ENCODE results near the gene SHTN1. TPM values are rescaled to one million over a fixed set of nuclear protein-coding genes. Genes with fewer than 3 reads are reported as not detected.

The SHTN1 gene
- total and polyA plus RNA-seq, 10 of the 15 experiments (the other 5 are each of a cell fraction or from before 2014, with no cell fraction given): 0.79 to 4.0 (median 2.0) TPM

GRCh38 chr10:116925056-116925455 lies 79.9 kb downstream of the SHTN1 start:
- Histone ChIP-seq H3K27ac (ENCODE audit: control insufficient read depth, insufficient read depth) (no peak overlapping the region), H3K79me2 (ENCODE audit: control insufficient read depth, insufficient read depth, low read length) (no peaks in the 10 kb centered on the region), H3K27me3 (replicated peaks in 1 of 2; ENCODE audit: control insufficient read depth in 2 of 2, insufficient read depth in 2 of 2, low read length in 1 of 2) (no peaks in the 10 kb centered on the region), H3K9me3 (replicated peaks; ENCODE audit: control insufficient read depth, insufficient read depth, low read length) (no peaks in the 10 kb centered on the region), H3K4me3 (no peak overlapping the region), H3K4me2 (ENCODE audit: control insufficient read depth, insufficient read depth) (no peak overlapping the region), H3K9ac (ENCODE audit: control insufficient read depth, insufficient read depth, low read length) (no peak overlapping the region), H4K20me1 (ENCODE audit: control insufficient read depth, insufficient read depth) (no peaks in the 10 kb centered on the region), H3K4me1 (ENCODE audit: control insufficient read depth, insufficient read depth, low read length) (no peaks in the 10 kb centered on the region), H2AFZ (ENCODE audit: control insufficient read depth, low read depth, low read length) (no peak overlapping the region), H3K36me3 (ENCODE audit: control insufficient read depth in 2 of 2, insufficient read depth in 2 of 2, low read length in 1 of 2) (no peaks in the 10 kb centered on the region)
- no peak for TF ChIP-seq MXI1 (IDR thresholded peaks at IDR 0.05; ENCODE audit: low read depth, low read length)
- TF ChIP-seq MYB (IDR thresholded peaks at IDR 0.05; ENCODE audit: borderline replicate concordance, low read depth, low read length): no peak
- TF ChIP-seq SPI1 (IDR thresholded peaks at IDR 0.05; ENCODE audit: borderline replicate concordance, insufficient read depth, low read depth, low read length): no peak
- TF ChIP-seq HSF1 (IDR thresholded peaks at IDR 0.05; ENCODE audit: low read depth, low read length): no peak
- TF ChIP-seq IKZF2 (IDR thresholded peaks at IDR 0.05): no peak
- TF ChIP-seq RAD21 (IDR thresholded peaks at IDR 0.05; ENCODE audit: insufficient read depth, low read depth, low read length): no peak
- no peak for TF ChIP-seq MAX (IDR thresholded peaks at IDR 0.05; ENCODE audit: low read depth, low read length)
- TF ChIP-seq MEF2A (IDR thresholded peaks at IDR 0.05; ENCODE audit: insufficient read depth, low read depth, low read length): no peak
- TF ChIP-seq PML (IDR thresholded peaks at IDR 0.05; ENCODE audit: low read length): no peak
- TF ChIP-seq TBL1XR1 (IDR thresholded peaks at IDR 0.05; ENCODE audit: low read depth, low read length): no peak
- no peak for TF ChIP-seq ASH2L (IDR thresholded peaks at IDR 0.05; ENCODE audit: borderline replicate concordance, low read depth)
- TF ChIP-seq SMARCA5 (IDR thresholded peaks at IDR 0.05): no peak
- TF ChIP-seq KAT2A (conservative IDR thresholded peaks at IDR 0.05; ENCODE audit: control insufficient read depth, low read depth, low read length): no peak
- no peak for TF ChIP-seq CEBPZ (IDR thresholded peaks at IDR 0.05; ENCODE audit: low read depth, low read length)
- TF ChIP-seq CBFB (IDR thresholded peaks at IDR 0.05; ENCODE audit: low read depth): no peak
- TF ChIP-seq NFYA (IDR thresholded peaks at IDR 0.05; ENCODE audit: borderline replicate concordance, low read depth, low read length): no peak
- TF ChIP-seq POLR2AphosphoS5 (IDR thresholded peaks at IDR 0.05; ENCODE audit: low read length): no peak
- intact Hi-C loops (cut with micrococcal nuclease; ENCODE audit: unreplicated experiment): no loop called here
- ATAC-seq (no peak), FAIRE-seq (no peak), DNase-seq (ENCODE audit: low read depth, low spot score) (no peak)
- 15% methylated on average over 3 of the region's 3 CpGs for WGBS (ENCODE audit: insufficient coverage, insufficient replicate concordance, low lambda C conversion rate, missing lambda C conversion rate)
- ChIA-PET RAD21 (ENCODE audit: unreplicated experiment) (no interaction called here), SMC1A (ENCODE audit: uncharacterized antibody, unreplicated experiment) (no interaction called here), CTCF (no interaction called here), POLR2A (no interaction called here)
- in situ Hi-C loops (cut with MboI): no loop called here
- no TSS peak for BruUV-seq (replicated peaks)

All from GM12878 (cell line).